Nephron (organoid): ENCODE results near the gene PLPPR1.
A peak's percentile ranks its signal among the peaks of the same experiment; 100 is the strongest.

Source experiments
- H3K27ac Mint-ChIP-seq, 3 experiments: 2 replicates each; pipeline ENCODE4 v1.8.0; 2020; ENCODE audit warnings: mixed read lengths in 3 of 3, mild to moderate bottlenecking in 2 of 3, moderate library complexity in 1 of 3
- H3K27me3 Mint-ChIP-seq: 2 replicates; pipeline ENCODE4 v1.8.0; 2021; ENCODE audit warnings: low read depth, mild to moderate bottlenecking, moderate library complexity, mixed read lengths
- H3K36me3 Mint-ChIP-seq: 2 replicates; pipeline ENCODE4 v1.8.0; 2020; ENCODE audit warnings: low read depth, mixed read lengths
- H3K4me1 Mint-ChIP-seq: 2 replicates; pipeline ENCODE4 v1.8.0; 2020; ENCODE audit warnings: mixed read lengths
- H3K4me3 Mint-ChIP-seq, 3 experiments: 2 replicates each; pipeline ENCODE4 v1.8.0; 2020; ENCODE audit warnings: mild to moderate bottlenecking in 3 of 3, mixed read lengths in 3 of 3, moderate library complexity in 2 of 3
- H3K9me3 Mint-ChIP-seq: 2 replicates; pipeline ENCODE4 v1.8.0; 2020; ENCODE audit warnings: mixed read lengths
- TF ChIP-seq, protein P1 (sequence below), 3 experiments: fragments of 200-600 bp; sonication (generic); IDR thresholded peaks; one replicate each; pipeline ENCODE4 v1.5.0; 2021; ENCODE audit warnings: antibody characterized with exemption in 3 of 3; ENCODE audit not compliant: unreplicated experiment in 3 of 3

Gene PLPPR1

DNA sequence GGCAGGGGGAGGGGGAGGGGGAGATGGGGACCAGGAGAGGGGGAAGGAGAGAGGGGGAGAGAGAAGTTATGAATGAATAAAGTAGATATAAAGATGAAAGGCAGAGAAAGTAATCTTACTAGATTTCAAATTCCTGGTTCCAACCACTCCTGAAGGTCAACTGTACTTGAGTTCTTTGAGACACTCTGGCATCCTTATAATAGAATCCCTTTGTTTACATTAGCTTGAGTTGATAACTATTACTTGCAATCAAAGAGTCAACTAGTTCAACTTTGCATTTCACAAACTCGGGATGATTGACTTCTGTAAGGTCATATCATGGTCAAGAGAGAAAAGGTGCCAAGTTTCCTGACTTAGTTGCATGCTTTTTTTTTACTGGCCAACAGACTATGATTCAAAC, 314.1 kb downstream of the PLPPR1 start:
- H3K4me1 Mint-ChIP-seq: peaks cover 9% of the 10 kb centered on the region
- H3K9me3 Mint-ChIP-seq: peaks cover 2% of the 10 kb centered on the region
- H3K4me3 Mint-ChIP-seq: no peak overlapping the region
- no peak overlapping the region for H3K27ac Mint-ChIP-seq
- H3K36me3 Mint-ChIP-seq: no peaks in the 10 kb centered on the region
- TF ChIP-seq, protein P1, sequence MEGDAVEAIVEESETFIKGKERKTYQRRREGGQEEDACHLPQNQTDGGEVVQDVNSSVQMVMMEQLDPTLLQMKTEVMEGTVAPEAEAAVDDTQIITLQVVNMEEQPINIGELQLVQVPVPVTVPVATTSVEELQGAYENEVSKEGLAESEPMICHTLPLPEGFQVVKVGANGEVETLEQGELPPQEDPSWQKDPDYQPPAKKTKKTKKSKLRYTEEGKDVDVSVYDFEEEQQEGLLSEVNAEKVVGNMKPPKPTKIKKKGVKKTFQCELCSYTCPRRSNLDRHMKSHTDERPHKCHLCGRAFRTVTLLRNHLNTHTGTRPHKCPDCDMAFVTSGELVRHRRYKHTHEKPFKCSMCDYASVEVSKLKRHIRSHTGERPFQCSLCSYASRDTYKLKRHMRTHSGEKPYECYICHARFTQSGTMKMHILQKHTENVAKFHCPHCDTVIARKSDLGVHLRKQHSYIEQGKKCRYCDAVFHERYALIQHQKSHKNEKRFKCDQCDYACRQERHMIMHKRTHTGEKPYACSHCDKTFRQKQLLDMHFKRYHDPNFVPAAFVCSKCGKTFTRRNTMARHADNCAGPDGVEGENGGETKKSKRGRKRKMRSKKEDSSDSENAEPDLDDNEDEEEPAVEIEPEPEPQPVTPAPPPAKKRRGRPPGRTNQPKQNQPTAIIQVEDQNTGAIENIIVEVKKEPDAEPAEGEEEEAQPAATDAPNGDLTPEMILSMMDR (IDR thresholded peaks at IDR 0.05; ENCODE audit: unreplicated experiment in 3 of 3): no peak
- H3K27me3 Mint-ChIP-seq: no peaks in the 10 kb centered on the region

DNA sequence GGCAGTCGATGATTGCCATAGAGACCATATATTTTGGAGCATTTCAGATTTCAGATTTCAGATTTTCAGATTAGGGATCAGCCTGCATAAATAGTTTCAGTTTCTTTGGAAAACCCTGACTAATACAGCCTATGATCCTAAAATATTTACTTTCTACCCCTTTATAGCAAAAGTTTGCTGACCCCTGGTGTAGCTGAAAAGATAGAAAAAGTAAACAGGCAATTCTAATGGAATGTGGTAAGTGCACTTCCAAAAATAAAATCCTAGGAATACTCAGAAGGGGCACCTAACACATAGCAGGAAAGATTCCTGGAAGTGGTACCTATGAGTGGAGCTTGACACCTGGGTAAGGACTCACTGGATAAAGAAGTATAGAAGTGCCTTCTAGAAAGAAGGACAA, 321.8 kb downstream of the PLPPR1 start:
- H3K4me3 Mint-ChIP-seq: no peak overlapping the region
- H3K27ac Mint-ChIP-seq: no peak overlapping the region
- no peaks in the 10 kb centered on the region for H3K4me1 Mint-ChIP-seq
- TF ChIP-seq, protein P1 (IDR thresholded peaks at IDR 0.05; ENCODE audit: unreplicated experiment in 3 of 3): no peak
- no peaks in the 10 kb centered on the region for H3K27me3 Mint-ChIP-seq
- no peaks in the 10 kb centered on the region for H3K36me3 Mint-ChIP-seq
- peaks cover 6% of the 10 kb centered on the region for H3K9me3 Mint-ChIP-seq

GRCh38 chr9:101352892-101353463, 324.5 kb downstream of the PLPPR1 start:
- Mint-ChIP-seq H3K27me3 (no peaks in the 10 kb centered on the region), H3K9me3 (peaks cover 6% of the 10 kb centered on the region), H3K4me3 (no peak overlapping the region), H3K4me1 (no peaks in the 10 kb centered on the region), H3K27ac (no peak overlapping the region), H3K36me3 (no peaks in the 10 kb centered on the region)
- TF ChIP-seq, protein P1 (IDR thresholded peaks at IDR 0.05; ENCODE audit: unreplicated experiment in 3 of 3): no peak

DNA sequence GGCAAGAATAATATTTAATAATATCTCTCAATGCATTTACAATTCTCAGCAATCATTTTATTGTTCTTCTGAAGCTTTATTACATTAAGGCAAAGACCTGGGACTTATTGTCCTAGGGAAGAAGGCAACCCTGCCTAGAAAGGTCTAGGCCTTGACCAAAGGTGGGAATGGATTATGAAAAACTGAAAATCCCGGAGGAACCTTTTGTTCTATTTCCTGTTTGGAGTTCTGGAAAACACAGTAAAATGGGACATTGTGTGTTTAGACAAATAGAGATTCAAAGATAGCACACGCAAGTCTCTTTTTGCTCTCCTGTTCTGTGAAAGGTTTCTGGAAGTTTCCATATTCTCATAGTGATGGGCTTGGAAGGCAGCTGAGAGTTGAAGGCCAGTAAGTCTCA, 325.2 kb downstream of the PLPPR1 start:
- H3K27me3 Mint-ChIP-seq: no peaks in the 10 kb centered on the region
- TF ChIP-seq, protein P1 (IDR thresholded peaks at IDR 0.05; ENCODE audit: unreplicated experiment in 3 of 3): no peak
- no peak overlapping the region for H3K27ac Mint-ChIP-seq
- no peak overlapping the region for H3K4me3 Mint-ChIP-seq
- H3K36me3 Mint-ChIP-seq: no peaks in the 10 kb centered on the region
- H3K9me3 Mint-ChIP-seq: peaks cover 6% of the 10 kb centered on the region
- H3K4me1 Mint-ChIP-seq: no peaks in the 10 kb centered on the region

DNA sequence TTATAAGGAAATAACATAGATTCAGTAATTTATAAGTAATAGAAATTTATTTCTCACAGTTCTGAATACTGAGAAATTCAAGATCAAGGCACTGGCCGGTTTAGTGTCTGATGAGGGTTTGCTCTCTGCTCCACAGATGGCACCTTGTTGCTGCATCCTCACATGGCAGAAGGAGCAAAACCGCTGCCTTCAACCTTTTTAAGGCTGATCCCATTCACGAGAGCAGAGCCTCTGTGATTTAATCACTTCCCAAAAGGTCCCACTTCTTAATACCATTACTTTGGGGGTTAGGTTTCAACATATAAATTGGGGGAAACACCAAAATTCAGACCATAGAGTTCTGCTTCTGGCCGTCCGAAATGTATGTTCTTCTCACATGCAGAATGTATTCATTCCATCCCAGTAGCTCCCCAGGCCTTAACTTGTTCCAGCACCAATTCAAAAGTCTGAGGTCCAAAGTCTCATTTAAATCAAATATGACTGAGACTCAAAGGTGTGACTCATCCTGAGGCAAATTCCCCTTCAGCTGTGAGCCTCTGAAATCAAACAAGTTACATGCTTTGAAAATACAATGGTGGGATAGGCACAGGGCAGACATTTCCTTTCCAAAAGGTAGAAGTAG, 325.7 kb downstream of the PLPPR1 start:
- TF ChIP-seq, protein P1 (IDR thresholded peaks at IDR 0.05; ENCODE audit: unreplicated experiment in 3 of 3): no peak
- peak overlapping the region in 1 of 3 experiments; percentile 29 for H3K27ac Mint-ChIP-seq
- no peaks in the 10 kb centered on the region for H3K4me1 Mint-ChIP-seq
- no peaks in the 10 kb centered on the region for H3K27me3 Mint-ChIP-seq
- H3K36me3 Mint-ChIP-seq: no peaks in the 10 kb centered on the region
- no peak overlapping the region for H3K4me3 Mint-ChIP-seq
- peaks cover under 1% of the 10 kb centered on the region for H3K9me3 Mint-ChIP-seq
